PC-9 (cell line): Measurements from ENCODE around the gene DMTF1.

ENCODE experiments used
- EZH2 ChIP-seq: fragments of 200-600 bp; sonication (generic); IDR thresholded peaks from 2 replicates; pipeline ENCODE4 v1.8.0; 2017; ENCODE audit warnings: antibody characterized with exemption, low read depth
- TF ChIP-seq, protein P1 (sequence below): fragments of 200-600 bp; sonication (generic); conservative IDR thresholded peaks from 2 replicates; pipeline ENCODE4 v1.6.1; 2017; ENCODE audit warnings: mixed run types, antibody characterized with exemption, mild to moderate bottlenecking, moderate library complexity

DNA sequence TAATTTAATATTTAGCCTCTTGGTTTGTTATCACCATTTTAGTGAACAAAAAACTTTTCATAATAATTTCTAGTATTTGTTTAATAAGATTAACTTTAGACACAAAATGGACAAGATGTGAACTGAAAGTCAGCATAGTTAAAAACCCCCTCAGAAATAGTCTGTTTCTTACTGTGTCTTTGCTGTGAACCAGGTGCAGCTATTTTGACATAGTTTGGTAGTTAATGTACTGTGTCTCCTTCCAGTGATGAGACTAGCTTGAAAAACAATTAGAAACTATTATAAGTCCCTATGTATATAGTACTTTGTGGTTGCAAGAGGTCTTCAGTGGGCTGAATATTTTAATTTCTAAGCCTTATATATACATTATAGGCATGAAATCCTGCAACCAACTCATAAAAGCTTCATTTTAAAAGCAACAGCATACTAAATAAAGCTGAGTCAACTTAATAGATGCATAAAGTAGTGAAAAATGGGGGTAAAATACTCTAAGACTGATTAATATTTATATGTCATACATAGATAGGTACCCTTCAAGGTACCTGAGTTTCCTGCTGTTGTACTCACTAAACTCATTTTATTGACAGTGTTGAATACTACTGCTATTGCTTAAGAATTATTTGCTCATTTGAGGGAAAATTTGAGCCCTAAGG, 19.2 kb downstream of the DMTF1 start:
- TF ChIP-seq, protein P1, sequence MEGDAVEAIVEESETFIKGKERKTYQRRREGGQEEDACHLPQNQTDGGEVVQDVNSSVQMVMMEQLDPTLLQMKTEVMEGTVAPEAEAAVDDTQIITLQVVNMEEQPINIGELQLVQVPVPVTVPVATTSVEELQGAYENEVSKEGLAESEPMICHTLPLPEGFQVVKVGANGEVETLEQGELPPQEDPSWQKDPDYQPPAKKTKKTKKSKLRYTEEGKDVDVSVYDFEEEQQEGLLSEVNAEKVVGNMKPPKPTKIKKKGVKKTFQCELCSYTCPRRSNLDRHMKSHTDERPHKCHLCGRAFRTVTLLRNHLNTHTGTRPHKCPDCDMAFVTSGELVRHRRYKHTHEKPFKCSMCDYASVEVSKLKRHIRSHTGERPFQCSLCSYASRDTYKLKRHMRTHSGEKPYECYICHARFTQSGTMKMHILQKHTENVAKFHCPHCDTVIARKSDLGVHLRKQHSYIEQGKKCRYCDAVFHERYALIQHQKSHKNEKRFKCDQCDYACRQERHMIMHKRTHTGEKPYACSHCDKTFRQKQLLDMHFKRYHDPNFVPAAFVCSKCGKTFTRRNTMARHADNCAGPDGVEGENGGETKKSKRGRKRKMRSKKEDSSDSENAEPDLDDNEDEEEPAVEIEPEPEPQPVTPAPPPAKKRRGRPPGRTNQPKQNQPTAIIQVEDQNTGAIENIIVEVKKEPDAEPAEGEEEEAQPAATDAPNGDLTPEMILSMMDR, result no peak
- no peak for TF ChIP-seq EZH2
